AG04450 (cell line): ENCODE results near the gene ANKDD1A. TPM values are rescaled to one million over a fixed set of nuclear protein-coding genes. Genes with fewer than 3 reads are reported as not detected.

Experiments used
- CTCF ChIA-PET: fragments of 300-600, 350-600 bp; formaldehyde crosslinking; extraction: SDS; loops from one replicate; lab custom pipeline; 2022; ENCODE audit warnings: antibody characterized with exemption, inconsistent platforms; lab: Charles Lee
- POLR2A ChIA-PET: fragments of 350-600 bp; formaldehyde crosslinking; extraction: SDS; loops from one replicate; lab custom pipeline; 2021; ENCODE audit warnings: antibody characterized with exemption, inconsistent platforms; lab: Yijun Ruan, JAX
- DNase-seq: peaks from one replicate; pipeline ENCODE4 v3.0.0-alpha.2; 2011; ENCODE audit warnings: low read depth, low spot score
- H3K27ac ChIP-seq: one replicate; pipeline ENCODE4 v1.5.1; 2012; ENCODE audit warnings: low read depth, low read length, control low read depth
- H3K27me3 ChIP-seq: one replicate; pipeline ENCODE4 v1.6.0; 2012; ENCODE audit warnings: low read length; ENCODE audit not compliant: control insufficient read depth, insufficient read depth
- H3K4me3 ChIP-seq: 2 replicates; pipeline ENCODE4 v1.5.1; 2011; ENCODE audit warnings: mild to moderate bottlenecking, low read depth, low read length, control low read depth
- H3K9me3 ChIP-seq: 2 replicates; pipeline ENCODE4 v1.5.1; 2012; ENCODE audit warnings: low read length; ENCODE audit not compliant: control insufficient read depth, insufficient read depth
- CTCF ChIP-seq: IDR thresholded peaks from 2 replicates; pipeline ENCODE4 v1.5.1; 2011; ENCODE audit warnings: low read depth, low read length, control low read depth, inconsistent platforms
- polyA plus RNA-seq: library from polyadenylated mRNA; depleted of rRNA; stranded (reverse); fragments of >200 nt; gene quantifications from 2 replicates; pipeline ENCODE4 v1.2.3, GENCODE V29; 2011

Gene ANKDD1A
- polyA plus RNA-seq, 1 experiment, result 4.0 TPM

GRCh38 chr15:64985366-64986033, 73.8 kb downstream of the ANKDD1A start:
- DNase-seq, result no peak
- no peak for TF ChIP-seq CTCF
- H3K27me3 ChIP-seq, result no peaks in the 10 kb centered on the region
- ChIA-PET POLR2A (no interaction called here), CTCF (interaction anchor here (0.7 to 1.0 kb wide), 3 partner anchors 23 to 258 kb away, joined by 3 read pairs; no protein-coding TSS in a partner anchor)
- H3K4me3 ChIP-seq, result no peak overlapping the region
- peak overlapping the region; percentile 84 for H3K27ac ChIP-seq
- H3K9me3 ChIP-seq, result no peaks in the 10 kb centered on the region

- DNase-seq, result no peak
- CTCF ChIA-PET, result interaction anchor here (1.0 kb wide), 1 partner anchor 57 kb away, joined by 5 read pairs; the partner anchor contains the start of gene SLC51B
- H3K4me3 ChIP-seq, result no peak overlapping the region
- no peak for TF ChIP-seq CTCF
- H3K27me3 ChIP-seq, result no peaks in the 10 kb centered on the region
- POLR2A ChIA-PET, result no interaction called here
- no peaks in the 10 kb centered on the region for H3K9me3 ChIP-seq
- H3K27ac ChIP-seq, result no peak overlapping the region
Observed at GRCh38 chr15:64987136-64987535, 75.4 kb downstream of the ANKDD1A start.

- Histone ChIP-seq H3K27ac (peak within 1 kb of the TSS; percentile 89), H3K4me3 (peak within 1 kb of the TSS; percentile 69), H3K27me3 (no peaks in the 10 kb centered on the region), H3K9me3 (no peaks in the 10 kb centered on the region)
- CTCF ChIA-PET, result no interaction called here
- no peak for TF ChIP-seq CTCF
- POLR2A ChIA-PET, result interaction anchor here (0.5 to 1.1 kb wide), 5 partner anchors 47 to 138 kb away, joined by 3 to 6 read pairs (median 4); no protein-coding TSS in a partner anchor
- DNase-seq, result peak; percentile 75
Observed at GRCh38 chr15:64989416-64990167, 77.9 kb downstream of the ANKDD1A start, which contains the start of gene SPG21. TSS of gene SPG21 (minus strand) at chr15:64989914. CDS start at chr15:64983569, 6,345 bp downstream.

- Histone ChIP-seq H3K4me3 (peak overlapping the region; percentile 69), H3K27ac (peak overlapping the region; percentile 59), H3K27me3 (no peaks in the 10 kb centered on the region), H3K9me3 (no peaks in the 10 kb centered on the region)
- no peak for DNase-seq
- POLR2A ChIA-PET, result interaction anchor here (0.6 to 1.0 kb wide), 2 partner anchors 58 to 139 kb away, joined by 3 to 4 read pairs; no protein-coding TSS in a partner anchor
- CTCF ChIA-PET, result no interaction called here
- no peak for TF ChIP-seq CTCF
Observed at GRCh38 chr15:64990168-64990470, 78.4 kb downstream of the ANKDD1A start.
